Measurements from ENCODE around the gene TEX2. TPM values are rescaled to one million over a fixed set of nuclear protein-coding genes. Genes with fewer than 3 reads are reported as not detected.

Gene TEX2
- total and polyA plus RNA-seq, 2 donors = 18.6 to 20.3 TPM

DNA sequence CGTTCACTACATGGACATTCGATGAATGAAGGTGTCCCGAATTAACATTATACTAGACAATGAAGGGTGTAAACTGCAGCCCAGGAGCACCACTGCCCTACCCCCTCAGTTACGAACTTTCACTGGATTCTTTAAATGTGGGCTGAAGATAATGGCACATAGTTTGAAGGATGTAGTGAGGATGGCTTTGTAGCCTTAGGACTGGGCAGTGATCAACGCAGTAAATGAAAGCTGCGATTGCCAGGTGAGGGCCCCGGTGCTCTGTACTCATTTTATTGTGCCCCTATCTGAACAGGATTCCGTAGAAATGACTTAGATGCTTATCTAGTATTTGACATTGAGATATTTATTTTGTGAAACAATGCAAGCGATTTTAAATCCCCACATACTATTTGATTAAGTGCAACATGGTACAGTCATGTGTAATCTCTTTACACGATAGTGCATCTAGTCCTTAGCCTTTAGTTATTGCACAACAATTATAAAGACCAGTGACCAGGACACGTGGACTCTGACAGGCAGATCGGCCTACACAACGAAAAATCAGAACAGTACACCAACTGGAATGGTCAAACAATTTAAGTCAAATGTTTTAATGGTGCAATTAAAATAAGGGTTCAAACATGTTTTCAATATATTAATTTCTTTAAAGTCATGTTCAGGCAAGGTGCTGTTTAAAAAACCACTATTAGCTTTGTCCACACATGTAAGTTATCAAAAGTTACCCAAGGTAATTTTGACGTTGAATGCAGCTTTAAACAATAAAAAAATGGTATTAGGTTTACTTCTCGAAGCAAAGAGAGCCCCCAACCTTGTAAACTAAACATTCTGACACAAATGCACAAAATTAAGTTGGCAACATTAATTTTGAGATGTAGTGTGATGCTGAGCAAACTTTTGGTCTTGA lies 115.7 kb downstream of the TEX2 start:
- Histone ChIP-seq H3K36me3 (ENCODE audit: insufficient read depth) (no peaks in the 10 kb centered on the region), H3K4me1 (ENCODE audit: insufficient read depth) (no peaks in the 10 kb centered on the region), H3K27ac (ENCODE audit: low read depth) (no peak overlapping the region), H3K4me3 (ENCODE audit: low read depth, low read length) (peak overlapping the region; percentile 61)
- WGBS = 31% methylated on average over 15 of the region's 15 CpGs
- no peak for DNase-seq (ENCODE audit: extremely low spot score)

DNA sequence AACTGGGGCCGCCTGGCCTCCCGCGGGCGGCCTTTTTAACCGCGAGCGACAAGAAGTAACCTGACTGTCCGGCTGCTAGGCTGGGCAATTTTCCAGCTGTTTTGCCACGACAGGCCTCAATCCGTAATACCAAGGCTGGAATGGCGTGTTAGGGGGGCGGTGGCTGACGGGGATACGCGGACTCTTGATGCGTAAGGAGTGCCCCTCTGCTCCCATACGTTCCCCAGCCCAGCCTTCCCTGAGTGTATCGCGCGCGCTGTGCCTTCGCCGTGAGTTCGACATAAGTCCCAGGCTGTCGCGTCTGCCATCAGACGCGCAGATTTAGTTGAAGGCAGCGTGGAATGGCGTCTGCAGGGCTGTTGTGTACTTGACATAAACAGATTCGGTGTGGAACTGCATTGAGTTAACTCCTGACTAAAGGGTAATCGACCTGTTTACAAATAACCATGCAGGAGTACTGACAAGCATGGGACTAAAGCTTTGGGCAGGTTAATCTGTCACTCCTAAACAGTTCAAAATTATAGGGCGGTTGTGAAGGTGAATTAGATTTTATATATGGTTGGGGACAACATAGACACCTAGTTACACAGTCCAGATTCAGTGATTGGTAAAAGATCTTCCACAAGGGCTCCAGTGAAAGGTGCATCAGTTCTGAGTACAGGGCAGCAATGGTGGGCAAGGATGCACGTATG lies 116.5 kb downstream of the TEX2 start:
- DNase-seq (ENCODE audit: extremely low spot score) = peak; percentile 70
- Histone ChIP-seq H3K36me3 (ENCODE audit: insufficient read depth) (no peaks in the 10 kb centered on the region), H3K27ac (ENCODE audit: low read depth) (peak overlapping the region; percentile 96), H3K4me3 (ENCODE audit: low read depth, low read length) (peak overlapping the region; percentile 61), H3K4me1 (ENCODE audit: insufficient read depth) (no peaks in the 10 kb centered on the region)
- 3% methylated on average over 34 of the region's 34 CpGs for WGBS

DNA sequence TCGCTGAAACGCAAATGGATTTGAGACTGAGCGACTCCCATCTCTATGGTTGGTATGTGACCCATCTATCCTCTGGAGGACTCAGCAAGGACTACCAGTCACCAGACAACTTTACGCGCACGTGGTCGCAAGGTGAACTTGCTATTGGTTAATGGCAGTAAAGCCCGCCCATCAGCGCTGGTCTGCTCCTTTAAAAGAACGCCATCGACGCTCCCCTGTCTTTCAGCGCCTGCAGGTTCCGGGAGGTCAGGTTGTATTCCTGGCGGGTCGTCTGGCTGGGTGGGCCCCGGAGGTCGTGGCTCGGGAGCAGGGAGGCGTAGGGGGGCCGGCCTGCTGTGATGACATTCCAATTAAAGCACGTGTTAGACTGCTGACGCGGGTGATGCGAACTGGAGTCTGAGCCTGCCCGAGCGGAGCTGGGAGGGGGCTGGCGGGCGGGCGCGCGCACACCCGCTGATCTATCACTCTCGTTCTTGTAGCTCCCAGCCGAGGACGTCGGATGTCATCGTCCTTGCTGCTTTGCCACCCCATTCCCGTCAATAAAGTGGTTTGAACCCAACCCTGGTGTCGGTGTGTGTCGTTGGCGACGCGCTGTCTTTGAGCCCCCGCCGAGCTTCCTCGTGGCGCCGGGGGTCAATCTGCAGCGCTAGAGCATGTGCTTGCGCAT lies 117.2 kb downstream of the TEX2 start:
- under 1% methylated on average over 51 of the region's 51 CpGs for WGBS
- Histone ChIP-seq H3K36me3 (ENCODE audit: insufficient read depth) (no peaks in the 10 kb centered on the region), H3K4me3 (ENCODE audit: low read depth, low read length) (peak overlapping the region; percentile 61), H3K4me1 (ENCODE audit: insufficient read depth) (no peaks in the 10 kb centered on the region), H3K27ac (ENCODE audit: low read depth) (peak overlapping the region; percentile 96)
- peak; percentile 98 for DNase-seq (ENCODE audit: extremely low spot score)

DNA sequence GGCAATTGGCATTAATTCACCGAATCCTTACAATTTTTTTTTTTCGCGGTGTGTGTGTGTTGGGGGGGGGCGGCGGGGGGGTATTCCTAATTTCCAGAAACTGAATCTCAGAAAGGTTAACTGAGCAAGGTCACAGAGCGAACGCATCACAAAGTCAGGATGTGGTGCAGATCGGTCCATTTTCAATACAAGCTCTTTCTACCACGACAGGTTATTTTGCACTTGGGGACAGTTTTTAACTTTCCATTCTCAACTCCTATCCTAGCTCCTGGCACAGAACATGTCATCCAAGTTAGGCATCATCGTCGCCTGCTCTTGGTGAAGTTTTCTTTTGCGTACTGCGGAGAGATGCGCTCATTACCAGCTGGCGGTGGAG lies 117.7 kb downstream of the TEX2 start:
- Histone ChIP-seq H3K27ac (ENCODE audit: low read depth) (peak overlapping the region; percentile 74), H3K36me3 (ENCODE audit: insufficient read depth) (no peaks in the 10 kb centered on the region), H3K4me1 (ENCODE audit: insufficient read depth) (no peaks in the 10 kb centered on the region), H3K4me3 (ENCODE audit: low read depth, low read length) (peak overlapping the region; percentile 34)
- DNase-seq (ENCODE audit: extremely low spot score) = no peak
- under 1% methylated on average over 15 of the region's 15 CpGs for WGBS

DNA sequence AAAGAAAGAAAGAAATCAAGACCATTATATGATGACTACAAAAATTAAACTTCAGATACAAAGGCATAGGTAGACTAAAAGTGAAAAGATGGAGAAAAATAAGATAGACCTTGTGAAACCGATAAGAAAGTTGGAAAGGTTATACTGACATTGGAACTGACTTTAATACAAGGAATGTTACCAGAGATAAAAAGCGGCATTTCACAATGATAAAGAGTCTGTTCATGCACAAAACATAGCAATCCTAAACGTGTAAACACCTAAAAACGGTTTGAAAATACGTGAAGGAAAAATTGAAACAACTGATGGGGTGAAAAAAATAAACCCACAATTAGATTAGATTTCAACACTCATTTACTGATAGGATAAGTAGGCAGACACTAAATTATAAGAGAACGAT lies 123.5 kb downstream of the TEX2 start:
- no peak for DNase-seq (ENCODE audit: extremely low spot score)
- WGBS = 76% methylated on average over 6 of the region's 6 CpGs
- no peaks in the 10 kb centered on the region for H3K36me3 ChIP-seq (ENCODE audit: insufficient read depth)
- H3K27ac ChIP-seq (ENCODE audit: low read depth) = no peak overlapping the region
- H3K4me3 ChIP-seq (ENCODE audit: low read depth, low read length) = no peak overlapping the region
- H3K4me1 ChIP-seq (ENCODE audit: insufficient read depth) = no peaks in the 10 kb centered on the region

DNA sequence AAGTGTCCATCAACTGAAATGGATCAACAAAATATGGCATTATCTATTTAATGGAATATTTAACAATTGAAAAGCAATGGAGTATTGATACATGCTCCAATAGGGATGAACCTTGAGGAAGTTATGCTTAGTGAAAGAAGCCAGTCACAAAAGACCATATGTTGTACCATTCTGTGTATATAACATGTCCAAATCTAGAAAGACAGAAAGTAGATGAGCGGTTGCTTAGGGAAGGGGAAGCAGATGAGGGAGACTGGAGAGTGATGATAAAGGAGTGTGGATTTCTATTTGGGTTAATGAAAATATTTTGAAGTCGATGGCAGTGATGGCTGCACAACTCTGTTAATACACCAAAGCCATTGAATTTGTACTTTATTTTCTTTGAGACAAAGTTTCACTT lies 124.6 kb downstream of the TEX2 start:
- DNase-seq (ENCODE audit: extremely low spot score) = no peak
- Histone ChIP-seq H3K4me1 (ENCODE audit: insufficient read depth) (no peaks in the 10 kb centered on the region), H3K27ac (ENCODE audit: low read depth) (no peak overlapping the region), H3K36me3 (ENCODE audit: insufficient read depth) (no peaks in the 10 kb centered on the region), H3K4me3 (ENCODE audit: low read depth, low read length) (no peak overlapping the region)
- 76% methylated on average over 2 of the region's 2 CpGs for WGBS

- WGBS = 35% methylated on average over 6 of the region's 6 CpGs
- no peak for DNase-seq (ENCODE audit: extremely low spot score)
- no peaks in the 10 kb centered on the region for H3K36me3 ChIP-seq (ENCODE audit: insufficient read depth)
- no peaks in the 10 kb centered on the region for H3K4me1 ChIP-seq (ENCODE audit: insufficient read depth)
- no peak overlapping the region for H3K27ac ChIP-seq (ENCODE audit: low read depth)
- no peak overlapping the region for H3K4me3 ChIP-seq (ENCODE audit: low read depth, low read length)
These were observed 128.1 kb downstream of the TEX2 start for GRCh38 chr17:64135000-64135399.

DNA sequence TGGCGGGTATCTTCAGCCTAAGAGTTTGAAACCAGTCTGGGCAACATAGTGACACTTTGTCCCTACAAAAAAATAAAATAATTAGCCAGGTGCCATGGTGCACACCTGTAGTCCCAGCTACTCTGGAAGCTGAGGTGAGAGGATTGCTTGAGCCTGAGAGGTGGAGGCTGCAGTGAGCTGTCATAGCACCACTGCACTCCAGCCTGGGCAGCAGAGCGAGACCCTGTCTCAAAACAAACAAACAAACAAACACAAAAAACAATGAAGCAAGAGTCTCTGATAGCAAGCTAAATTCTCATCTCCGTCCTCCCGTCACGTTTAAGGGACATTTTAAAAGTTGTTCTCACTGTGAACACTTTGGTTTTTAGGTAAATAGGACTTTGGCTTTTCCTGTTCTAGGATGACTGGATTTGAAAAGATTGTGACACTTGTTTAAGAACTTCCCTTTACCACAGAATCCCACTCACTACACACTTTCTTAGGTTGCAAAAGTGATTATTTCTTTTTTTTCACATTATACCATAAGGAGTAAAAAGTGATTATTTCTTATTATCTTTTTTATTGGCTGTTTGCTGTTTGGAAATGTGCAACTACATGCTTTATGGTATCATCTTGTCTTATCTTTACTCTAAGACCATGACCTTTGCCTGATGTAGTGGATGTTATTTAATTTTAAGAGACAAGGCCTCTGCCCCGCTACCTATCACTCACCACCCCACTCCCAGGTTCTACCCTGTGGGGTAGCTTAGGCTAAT lies 128.7 kb downstream of the TEX2 start:
- 90% methylated on average over 6 of the region's 6 CpGs for WGBS
- Histone ChIP-seq H3K4me1 (ENCODE audit: insufficient read depth) (no peaks in the 10 kb centered on the region), H3K27ac (ENCODE audit: low read depth) (no peak overlapping the region), H3K4me3 (ENCODE audit: low read depth, low read length) (no peak overlapping the region), H3K36me3 (ENCODE audit: insufficient read depth) (no peaks in the 10 kb centered on the region)
- no peak for DNase-seq (ENCODE audit: extremely low spot score)

GRCh38 chr17:64133546-64134215 lies 129.4 kb downstream of the TEX2 start:
- no peak overlapping the region for H3K27ac ChIP-seq (ENCODE audit: low read depth)
- H3K4me3 ChIP-seq (ENCODE audit: low read depth, low read length) = no peak overlapping the region
- H3K36me3 ChIP-seq (ENCODE audit: insufficient read depth) = no peaks in the 10 kb centered on the region
- H3K4me1 ChIP-seq (ENCODE audit: insufficient read depth) = no peaks in the 10 kb centered on the region
- DNase-seq (ENCODE audit: extremely low spot score) = no peak
- WGBS = 41% methylated on average over 8 of the region's 8 CpGs

- Histone ChIP-seq H3K27ac (ENCODE audit: low read depth) (no peak overlapping the region), H3K36me3 (ENCODE audit: insufficient read depth) (no peaks in the 10 kb centered on the region), H3K4me1 (ENCODE audit: insufficient read depth) (no peaks in the 10 kb centered on the region), H3K4me3 (ENCODE audit: low read depth, low read length) (no peak overlapping the region)
- no peak for DNase-seq (ENCODE audit: extremely low spot score)
- WGBS = 63% methylated on average over 5 of the region's 5 CpGs
These were observed 131.3 kb downstream of the TEX2 start for GRCh38 chr17:64131606-64132270.

DNA sequence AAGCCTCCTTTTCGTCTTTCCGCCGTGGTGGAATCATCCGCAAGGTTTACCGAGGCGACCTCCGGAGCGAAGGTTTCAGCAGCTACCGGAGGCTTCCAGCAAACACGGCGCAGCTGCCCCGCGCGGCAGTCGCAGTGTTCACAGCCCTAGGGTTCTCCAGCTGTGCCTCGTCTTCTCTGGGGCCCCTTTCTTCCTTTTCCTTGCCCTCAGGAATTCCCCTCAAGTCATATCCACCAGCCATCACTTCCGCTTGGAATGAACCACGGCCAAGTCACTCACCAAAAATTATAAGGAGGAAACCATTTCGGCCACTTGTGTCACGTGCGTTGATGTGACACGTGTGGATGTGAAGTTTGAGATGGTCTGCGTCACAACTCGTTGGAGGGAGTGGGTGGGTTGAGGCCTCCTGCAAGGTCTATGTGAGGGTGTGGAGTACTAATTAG lies 132.5 kb downstream of the TEX2 start:
- no peak for DNase-seq (ENCODE audit: extremely low spot score)
- 18% methylated on average over 24 of the region's 24 CpGs for WGBS

DNA sequence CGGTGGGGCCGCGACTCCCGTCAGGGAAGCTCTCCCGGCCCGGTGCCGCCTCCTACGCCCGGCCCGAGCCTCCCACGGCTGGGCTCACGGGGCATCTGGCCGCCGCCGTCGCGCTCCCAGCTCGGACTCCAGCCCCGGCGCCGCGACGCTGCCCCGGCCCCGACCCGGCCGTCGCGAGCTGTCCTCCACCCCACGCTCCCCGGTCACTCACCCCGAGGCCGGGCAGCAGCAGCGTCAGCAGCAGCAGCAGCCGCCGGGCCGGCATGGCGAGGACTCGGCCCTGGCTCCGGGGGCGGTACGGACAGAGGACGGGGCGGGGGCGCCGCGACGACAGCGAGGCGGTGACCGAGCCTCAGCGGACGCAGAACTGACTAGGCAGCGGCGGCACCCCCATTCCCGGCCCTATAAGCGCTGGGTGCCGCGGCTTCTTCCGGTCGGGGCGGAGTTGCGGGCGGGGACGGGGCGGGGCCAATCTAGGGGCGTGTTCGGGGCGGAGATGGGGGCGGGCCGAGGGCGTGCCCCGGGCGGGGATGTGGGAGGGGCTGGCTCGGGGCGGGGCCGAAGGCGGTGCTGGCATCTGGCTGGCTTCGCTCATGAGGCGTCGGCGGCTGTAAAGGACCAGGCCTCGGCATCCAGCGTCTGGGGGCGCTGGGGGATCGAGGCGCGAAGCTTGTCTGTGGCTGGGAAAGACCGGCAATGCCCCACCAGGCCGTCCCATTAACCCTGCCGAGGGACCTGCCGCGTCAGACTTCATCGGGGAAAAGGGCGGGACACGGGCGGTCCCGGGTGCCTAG lies 133.1 kb downstream of the TEX2 start, which contains the start of gene ERN1:
Gene ERN1, minus strand, starts transcription at position 380 of the 794 bp plus-strand sequence. Its CDS starts 115 bp downstream, at position 265.
- Histone ChIP-seq H3K4me1 (ENCODE audit: insufficient read depth) (peaks cover 1% of the 10 kb centered on the region), H3K27ac (ENCODE audit: low read depth) (peak within 1 kb of the TSS; percentile 94), H3K4me3 (ENCODE audit: low read depth, low read length) (peak within 1 kb of the TSS; percentile 81), H3K36me3 (ENCODE audit: insufficient read depth) (no peaks in the 10 kb centered on the region)
- WGBS = under 1% methylated on average over 98 of the region's 98 CpGs
- DNase-seq (ENCODE audit: extremely low spot score) = peak; percentile 80

More for the DNA sequence above, 132.5 kb downstream of the TEX2 start:
- Histone ChIP-seq H3K4me3 (ENCODE audit: low read depth, low read length) (peak overlapping the region; percentile 34), H3K27ac (ENCODE audit: low read depth) (peak overlapping the region; percentile 86), H3K36me3 (ENCODE audit: insufficient read depth) (no peaks in the 10 kb centered on the region), H3K4me1 (ENCODE audit: insufficient read depth) (peaks cover 1% of the 10 kb centered on the region)

Data from urinary bladder (tissue), 4 donors.